SK-N-SH treated with all-trans-retinoic acid at 6 μM for 48 hours (cell line): ENCODE measurements around the gene DPYSL5.

Experiments
- ARNTL ChIP-seq: fragments of 450-650 bp; formaldehyde crosslinking; IDR thresholded peaks from 2 replicates; pipeline ENCODE4 v1.5.0; 2020; ENCODE audit warnings: low read depth, mild to moderate bottlenecking, moderate library complexity, borderline replicate concordance
- CREB5 ChIP-seq: fragments of 250-450 bp; sonication (Bioruptor Pico); IDR thresholded peaks from 2 replicates; pipeline ENCODE4 v1.5.1; 2020; ENCODE audit warnings: low read depth, mild to moderate bottlenecking, moderate library complexity
- ISL1 ChIP-seq: fragments of 250-450 bp; sonication (Bioruptor Pico); IDR thresholded peaks from 2 replicates; pipeline ENCODE4 v2.1.2; 2022; ENCODE audit warnings: mild to moderate bottlenecking, moderate library complexity
- PATZ1 ChIP-seq: fragments of 250-450 bp; sonication (Bioruptor Pico); IDR thresholded peaks from 2 replicates; pipeline ENCODE4 v1.8.0; 2020; ENCODE audit warnings: mild to moderate bottlenecking, moderate library complexity, borderline replicate concordance
- RARB ChIP-seq: fragments of 250-450 bp; sonication (Bioruptor Pico); IDR thresholded peaks from 2 replicates; pipeline ENCODE4 v1.8.0; 2021; ENCODE audit warnings: mild to moderate bottlenecking, moderate library complexity
- TCF4 ChIP-seq: fragments of 250-450 bp; sonication (Bioruptor Pico); IDR thresholded peaks from 2 replicates; pipeline ENCODE4 v1.8.0; 2021; ENCODE audit warnings: mild to moderate bottlenecking, moderate library complexity, borderline replicate concordance
- TOX ChIP-seq: fragments of 250-450 bp; sonication (Bioruptor Pico); IDR thresholded peaks from 2 replicates; pipeline ENCODE4 v1.8.0; 2021; ENCODE audit warnings: mild to moderate bottlenecking, moderate library complexity, borderline replicate concordance
- TSHZ2 ChIP-seq: fragments of 250-450 bp; sonication (Bioruptor Pico); IDR thresholded peaks from 2 replicates; pipeline ENCODE4 v1.5.0; 2020; ENCODE audit warnings: mild to moderate bottlenecking, moderate library complexity
- ZFP3 ChIP-seq: fragments of 250-450 bp; sonication (Bioruptor Pico); IDR thresholded peaks from 2 replicates; pipeline ENCODE4 v1.5.0; 2020; ENCODE audit warnings: mild to moderate bottlenecking, moderate library complexity
- ZFP30 ChIP-seq: fragments of 450-650 bp; formaldehyde crosslinking; IDR thresholded peaks from 2 replicates; pipeline ENCODE4 v1.5.0; 2022; ENCODE audit warnings: mild to moderate bottlenecking, moderate library complexity
- ZNF565 ChIP-seq: fragments of 450-650 bp; formaldehyde crosslinking; conservative IDR thresholded peaks from 2 replicates; pipeline ENCODE4 v1.5.0; 2020; ENCODE audit warnings: low read depth, mild to moderate bottlenecking, moderate library complexity
- ZNF70 ChIP-seq: fragments of 450-650 bp; formaldehyde crosslinking; IDR thresholded peaks from 2 replicates; pipeline ENCODE4 v1.5.0; 2020; ENCODE audit warnings: mild to moderate bottlenecking, moderate library complexity

GRCh38 chr2:26840937-26841610 lies 6.9 kb upstream of the DPYSL5 start:
- TF ChIP-seq PATZ1 (CRISPR knock-in tag): no peak
- TF ChIP-seq ZFP3 (CRISPR knock-in tag): no peak
- TF ChIP-seq ZFP30 (CRISPR knock-in tag): no peak
- TF ChIP-seq ZNF565 (CRISPR knock-in tag): no peak
- TF ChIP-seq ISL1 (CRISPR knock-in tag): no peak
- no peak for TF ChIP-seq TCF4 (CRISPR knock-in tag)
- no peak for TF ChIP-seq CREB5 (CRISPR knock-in tag)
- no peak for TF ChIP-seq ZNF70 (CRISPR knock-in tag)
- TF ChIP-seq RARB (CRISPR knock-in tag): no peak
- no peak for TF ChIP-seq TOX (CRISPR knock-in tag)
- TF ChIP-seq TSHZ2 (CRISPR knock-in tag): no peak
- TF ChIP-seq ARNTL (CRISPR knock-in tag): no peak
